Activated T-helper 1 cell treated with anti-CD3 and anti-CD28 coated beads, Interleukin-2, amount 50 U/mL, for 16 hours (primary cell): ENCODE data around the gene CRKL.
"Not testable (repeated sequence)": the region's sequence is repeated elsewhere in the genome, so short reads cannot be mapped to it uniquely, and the experiment has no call there.

Experiments used
- DNase-seq, 2 donors: peaks; one replicate each; pipeline ENCODE4 v3.0.0-alpha.2; 2020; ENCODE audit warnings: low read depth in 1 of 2, low spot score in 1 of 2

The CRKL gene

DNA sequence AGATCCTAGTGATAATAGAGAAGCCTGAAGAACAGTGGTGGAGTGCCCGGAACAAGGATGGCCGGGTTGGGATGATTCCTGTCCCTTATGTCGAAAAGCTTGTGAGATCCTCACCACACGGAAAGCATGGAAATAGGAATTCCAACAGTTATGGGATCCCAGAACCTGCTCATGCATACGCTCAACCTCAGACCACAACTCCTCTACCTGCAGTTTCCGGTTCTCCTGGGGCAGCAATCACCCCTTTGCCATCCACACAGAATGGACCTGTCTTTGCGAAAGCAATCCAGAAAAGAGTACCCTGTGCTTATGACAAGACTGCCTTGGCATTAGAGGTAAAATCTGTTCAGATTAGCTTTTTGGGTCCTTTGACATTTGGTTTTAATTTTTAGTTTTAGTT is 16.7 kb downstream of the CRKL start:
- no peak for DNase-seq

DNA sequence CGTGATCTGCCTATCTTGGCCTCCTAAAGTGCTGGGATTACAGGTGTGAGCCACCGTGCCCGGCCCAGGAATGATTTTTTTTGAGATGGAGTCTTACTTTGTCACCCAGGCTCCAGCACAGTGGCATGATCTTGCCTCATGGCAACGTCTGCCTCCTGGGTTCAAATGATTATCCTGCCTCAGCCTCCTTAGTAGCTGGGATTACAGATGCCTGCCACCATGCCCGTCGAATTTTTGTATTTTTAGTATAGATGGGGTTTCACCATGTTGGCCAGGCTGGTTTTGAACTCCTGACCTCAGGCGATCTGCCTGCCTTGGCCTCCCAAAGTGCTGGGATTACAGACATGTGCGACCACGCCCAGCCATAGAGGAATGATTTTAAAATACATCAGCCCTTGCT is 17.8 kb downstream of the CRKL start:
- not testable (repeated sequence) for DNase-seq

DNA sequence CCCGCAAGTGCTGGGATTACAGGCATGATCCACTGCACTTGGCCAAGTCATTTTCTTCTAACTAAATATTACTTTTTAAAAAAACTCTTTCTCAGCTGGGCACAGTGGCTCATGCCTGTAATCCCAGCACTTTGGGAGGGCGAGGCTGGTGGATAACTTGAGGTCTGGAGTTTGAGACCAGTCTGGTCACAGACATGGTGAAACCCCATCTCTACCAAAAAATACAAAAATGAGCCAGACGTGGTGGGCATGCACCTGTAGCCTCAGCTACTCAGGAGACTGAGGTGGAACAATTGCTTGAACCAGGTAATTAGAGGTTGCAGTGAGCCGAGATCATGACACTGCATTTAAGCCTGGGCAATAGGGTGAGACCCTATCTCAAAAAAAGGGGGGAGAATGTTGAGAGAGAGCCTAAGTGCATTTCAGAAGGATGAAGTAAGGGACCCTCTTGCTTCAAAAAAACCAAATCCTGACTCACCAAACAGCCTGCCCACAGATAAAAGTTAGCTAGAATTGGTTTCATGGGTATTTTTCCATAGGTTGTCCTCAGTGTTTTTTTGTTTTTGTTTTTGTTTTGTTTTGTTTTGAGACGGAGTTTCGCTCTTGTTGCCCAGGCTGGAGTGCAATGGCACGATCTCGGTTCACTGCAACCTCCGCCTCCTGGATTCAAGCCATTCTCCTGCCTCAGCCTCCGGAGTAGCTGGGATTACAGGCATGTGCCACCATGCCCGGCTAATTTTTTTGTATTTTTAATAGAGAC is 18.8 kb downstream of the CRKL start:
- not testable (repeated sequence) for DNase-seq

DNA sequence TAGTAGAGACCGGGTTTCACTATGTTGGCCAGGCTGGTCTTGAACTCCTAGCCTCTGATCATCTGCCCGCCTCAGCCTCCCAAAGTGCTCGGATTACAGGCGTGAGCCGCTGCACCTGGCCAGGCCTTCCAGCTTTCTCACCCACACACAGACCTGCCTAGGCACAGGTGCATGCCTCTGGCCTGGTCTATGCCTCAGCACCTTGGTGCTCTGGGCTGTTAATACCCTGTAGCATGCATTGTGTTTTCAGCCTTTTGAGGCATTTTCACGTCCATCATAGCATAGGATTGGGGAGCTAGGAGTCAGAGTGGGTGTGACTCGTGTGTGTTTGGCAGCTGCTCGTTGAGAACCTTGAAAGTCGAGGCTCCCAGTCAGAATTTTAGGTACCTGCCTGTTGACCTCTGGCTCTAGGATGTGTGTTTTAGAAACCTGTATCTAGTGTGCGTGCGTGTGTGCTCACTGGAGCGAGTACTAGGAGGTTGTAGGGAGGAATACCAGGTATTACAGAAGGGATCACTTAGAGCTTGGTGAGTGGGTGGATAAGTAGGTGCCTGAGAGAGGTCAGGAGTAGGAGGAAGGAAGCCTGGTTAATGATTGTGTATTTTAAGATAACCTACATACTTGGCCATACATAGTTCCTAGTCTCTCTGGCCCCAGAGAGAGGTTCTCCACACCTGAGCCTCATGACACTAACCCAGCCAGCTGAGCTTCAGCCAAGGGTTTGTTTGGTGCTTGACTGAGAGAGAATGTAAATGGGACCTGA is 20.0 kb downstream of the CRKL start:
- DNase-seq: no peak

DNA sequence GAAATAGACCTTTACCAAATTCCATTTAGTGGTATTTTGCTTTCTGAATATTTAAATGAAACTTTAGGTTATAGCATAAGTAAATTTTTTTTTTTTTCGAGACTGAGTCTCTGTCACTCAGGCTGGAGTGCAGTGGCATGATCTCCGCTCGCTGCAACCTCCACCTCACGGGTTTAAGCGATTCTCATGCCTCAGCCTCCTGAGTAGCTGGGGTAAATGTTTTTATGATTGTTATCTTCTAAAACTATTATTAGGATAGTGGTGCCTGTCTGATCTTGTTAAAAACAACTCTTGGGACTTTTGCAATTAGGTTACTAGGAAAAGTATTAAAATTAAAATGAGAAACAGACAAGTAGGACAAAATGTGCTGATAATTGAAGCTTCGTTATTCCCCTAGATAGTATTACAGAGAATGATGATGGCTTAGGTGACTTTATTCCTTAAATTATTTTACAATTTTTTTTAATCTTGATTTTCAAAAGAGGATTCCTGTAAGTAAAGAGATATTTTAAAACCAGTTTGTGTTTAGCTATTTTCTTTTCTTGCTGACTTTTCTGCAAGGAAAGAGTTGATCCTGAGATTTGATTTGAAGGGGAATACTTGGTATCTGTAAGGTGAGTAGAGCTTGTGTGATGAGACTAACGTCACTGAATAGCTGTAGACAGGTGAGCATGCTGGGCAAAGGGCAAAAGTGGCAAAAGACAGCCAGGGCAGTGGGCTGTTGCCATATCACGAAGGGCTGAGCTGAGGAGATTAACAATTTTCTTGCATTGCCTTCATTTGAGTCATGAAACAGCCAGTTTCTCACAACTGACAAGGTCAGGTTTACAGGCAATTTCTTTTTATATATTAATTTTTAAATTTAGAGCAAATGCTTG is 20.8 kb downstream of the CRKL start:
- DNase-seq: no peak

DNA sequence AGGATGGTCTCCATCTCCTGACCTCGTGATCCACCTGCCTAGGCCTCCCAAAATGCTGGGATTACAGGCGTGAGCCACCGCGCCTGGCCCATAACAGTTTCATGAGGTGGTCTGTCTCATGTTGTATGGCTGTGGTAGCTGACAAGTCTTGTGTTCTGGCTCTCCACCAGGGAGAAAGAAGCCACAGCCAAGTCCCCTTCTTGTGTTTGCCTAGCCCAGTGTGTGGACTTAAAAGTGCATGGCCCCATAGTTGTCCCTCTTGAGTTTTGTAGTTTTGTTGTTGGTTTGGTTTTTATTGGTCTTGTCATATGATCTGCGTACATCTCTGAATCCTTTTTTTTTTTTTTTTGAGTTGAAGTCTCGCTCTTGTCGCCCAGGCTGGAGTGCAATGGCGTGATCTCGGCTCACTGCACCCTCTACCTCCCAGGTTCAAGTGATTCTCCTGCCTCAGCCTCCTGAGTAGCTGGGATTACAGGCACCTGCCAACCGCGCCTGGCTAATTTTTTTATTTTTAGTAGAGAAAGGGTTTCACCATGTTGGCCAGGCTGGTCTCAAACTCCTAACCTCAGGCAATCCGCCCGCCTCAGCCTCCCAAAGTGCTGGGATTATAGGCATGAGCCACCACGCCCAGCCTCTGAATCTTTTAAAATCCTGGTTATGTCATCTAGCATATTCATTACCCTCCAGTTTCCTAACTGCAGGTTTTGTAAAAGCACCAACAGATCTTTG is 22.4 kb downstream of the CRKL start:
- DNase-seq: not testable (repeated sequence)

DNA sequence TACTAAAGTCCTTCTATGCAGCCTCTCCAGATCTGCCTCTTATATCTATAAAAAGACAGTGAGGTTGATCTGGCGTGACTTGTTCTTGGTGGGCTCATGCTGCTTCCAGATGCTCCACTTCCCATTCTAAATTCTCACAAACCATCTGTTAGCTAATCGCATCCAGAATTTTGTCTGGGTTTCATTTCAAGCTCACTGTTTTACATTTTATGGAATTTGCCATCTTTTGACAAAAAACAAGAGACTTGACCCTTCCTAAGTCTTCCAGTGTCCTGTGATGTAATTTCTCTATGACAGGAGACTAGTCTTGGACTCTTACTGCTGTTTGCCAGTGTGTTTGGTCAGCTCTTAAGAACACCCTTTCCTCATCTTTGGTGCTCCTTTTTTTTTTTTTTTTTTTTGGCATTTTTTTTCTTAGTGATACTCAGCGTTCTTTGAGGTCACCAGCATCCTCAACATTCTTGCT is 23.0 kb downstream of the CRKL start:
- no peak for DNase-seq

DNA sequence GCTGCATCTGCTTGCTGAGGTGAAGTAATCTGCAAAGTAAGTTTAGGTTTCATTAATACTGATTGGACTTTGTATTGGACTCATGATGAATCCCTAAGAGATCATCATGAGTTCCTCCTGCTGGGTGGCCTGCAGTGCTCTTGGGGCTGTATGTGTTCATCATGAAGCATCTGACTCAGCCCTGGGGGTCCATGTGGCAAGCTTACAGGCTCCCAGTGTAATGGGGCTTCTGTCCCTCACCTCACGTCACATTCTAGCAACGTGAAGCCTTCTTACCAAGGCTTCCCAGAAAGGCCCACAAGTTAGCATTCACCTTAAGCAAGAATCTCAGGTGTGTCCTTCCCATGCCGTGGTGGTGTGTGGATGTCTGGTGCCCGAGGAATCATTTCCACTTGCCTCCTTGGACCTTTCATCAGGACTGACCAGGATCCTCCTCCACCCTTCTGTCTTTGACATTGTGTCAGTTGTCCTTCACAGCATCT is 23.7 kb downstream of the CRKL start:
- DNase-seq: no peak

DNA sequence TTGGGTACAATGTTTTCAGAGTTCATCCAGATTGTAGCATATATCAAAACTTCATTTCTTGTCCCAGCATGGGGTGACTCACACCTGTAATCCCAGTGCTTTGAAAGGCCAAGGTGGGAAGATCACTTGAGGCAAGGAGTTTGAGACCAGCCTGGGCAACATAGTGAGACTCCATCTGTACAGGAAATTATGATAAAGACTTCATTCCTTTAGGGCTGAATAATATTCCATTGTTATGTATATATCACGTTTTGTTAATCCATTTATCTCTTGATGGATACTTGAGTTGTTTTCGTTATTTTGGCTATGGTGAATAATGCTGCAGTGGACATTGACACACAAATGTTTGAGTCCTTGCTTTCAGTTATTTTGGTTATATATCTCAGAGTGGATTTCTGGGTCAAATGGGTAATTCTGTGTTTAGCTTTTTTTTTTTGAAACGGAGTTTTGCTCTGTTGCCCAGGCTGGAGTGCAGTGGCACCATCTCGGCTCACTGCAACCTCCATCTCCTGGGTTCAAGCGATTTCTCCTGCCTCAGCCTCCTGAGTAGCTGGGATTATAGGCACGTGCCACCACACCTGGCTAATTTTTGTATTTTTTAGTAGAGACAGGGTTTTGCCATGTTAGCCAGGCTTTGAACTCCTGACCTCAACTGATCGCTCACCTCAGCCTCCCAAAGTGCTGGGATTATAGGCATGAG is 25.1 kb downstream of the CRKL start:
- not testable (repeated sequence) for DNase-seq

DNA sequence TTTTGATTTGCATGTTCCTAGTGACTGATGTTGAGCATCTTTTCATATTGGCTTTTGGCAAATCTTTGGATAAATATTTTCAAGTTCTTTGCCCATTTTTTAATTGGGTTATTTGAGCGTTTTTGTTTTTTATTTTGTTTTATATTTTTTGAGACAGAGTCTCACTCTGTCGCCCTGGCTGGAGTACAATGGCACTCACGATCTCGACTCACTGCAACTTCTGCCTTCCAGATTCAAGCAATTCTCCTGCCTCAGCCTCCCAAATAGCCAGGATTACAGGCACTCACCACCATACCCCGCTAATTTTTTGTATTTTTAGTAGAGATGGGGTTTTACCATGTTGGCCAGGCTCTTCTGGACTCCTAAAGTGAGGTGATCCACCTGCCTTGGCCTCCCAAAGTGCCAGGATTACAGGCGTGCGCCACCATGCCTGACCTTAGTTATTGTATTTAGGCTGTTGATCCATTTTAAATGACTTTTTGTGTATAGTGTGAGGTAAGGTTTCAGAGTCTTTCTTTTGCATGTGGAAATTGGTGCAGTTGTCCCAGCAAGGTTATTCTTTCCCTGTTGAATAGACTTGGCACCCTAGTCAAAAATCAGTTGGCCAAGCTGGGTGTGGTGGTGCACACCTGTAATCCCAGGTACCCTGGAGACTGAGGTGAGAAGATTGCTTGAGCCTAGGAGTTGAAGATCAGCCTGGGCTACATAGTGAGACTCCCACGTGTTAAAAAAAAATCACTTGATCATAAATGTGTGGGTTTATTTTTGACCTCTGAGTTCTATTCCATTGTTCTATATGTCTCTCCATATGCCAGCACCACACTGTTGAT is 26.1 kb downstream of the CRKL start:
- no peak for DNase-seq

DNA sequence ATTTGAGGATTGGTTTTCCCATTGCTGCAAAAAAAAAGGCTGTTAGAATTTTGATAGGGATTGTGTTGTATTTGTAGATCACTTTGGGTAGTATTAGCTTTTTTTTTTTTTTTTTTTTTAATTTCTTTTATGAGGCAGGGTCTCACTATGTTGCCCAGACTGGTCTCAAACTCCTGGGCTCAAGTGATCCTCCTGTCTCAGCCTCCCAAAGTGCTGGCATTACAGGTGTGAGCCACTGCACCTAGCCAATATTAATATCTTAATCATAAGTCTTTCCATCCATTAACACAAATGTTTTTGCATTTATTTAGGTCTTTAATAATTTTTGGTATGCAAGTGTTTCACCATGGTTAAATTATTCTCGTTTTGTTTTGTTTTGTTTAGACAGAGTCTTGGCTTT is 26.8 kb downstream of the CRKL start:
- DNase-seq: no peak

DNA sequence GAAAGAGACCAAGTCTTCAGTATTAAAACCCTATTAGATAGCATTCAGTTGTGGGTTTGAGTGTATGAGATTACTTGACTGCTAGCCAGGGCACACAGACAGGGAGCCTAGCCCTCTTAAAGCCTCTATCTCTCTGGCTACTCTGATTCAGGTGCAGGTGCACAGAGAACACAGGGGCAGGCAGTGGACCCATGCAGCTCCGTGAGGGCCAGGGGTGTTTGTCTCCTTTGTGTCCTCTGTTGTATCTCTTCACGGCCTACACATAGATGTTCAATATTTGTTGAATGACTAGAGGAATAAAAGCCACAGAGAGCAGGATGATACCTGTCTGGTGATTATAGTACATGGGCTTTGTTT is 28.3 kb downstream of the CRKL start:
- DNase-seq: no peak

DNA sequence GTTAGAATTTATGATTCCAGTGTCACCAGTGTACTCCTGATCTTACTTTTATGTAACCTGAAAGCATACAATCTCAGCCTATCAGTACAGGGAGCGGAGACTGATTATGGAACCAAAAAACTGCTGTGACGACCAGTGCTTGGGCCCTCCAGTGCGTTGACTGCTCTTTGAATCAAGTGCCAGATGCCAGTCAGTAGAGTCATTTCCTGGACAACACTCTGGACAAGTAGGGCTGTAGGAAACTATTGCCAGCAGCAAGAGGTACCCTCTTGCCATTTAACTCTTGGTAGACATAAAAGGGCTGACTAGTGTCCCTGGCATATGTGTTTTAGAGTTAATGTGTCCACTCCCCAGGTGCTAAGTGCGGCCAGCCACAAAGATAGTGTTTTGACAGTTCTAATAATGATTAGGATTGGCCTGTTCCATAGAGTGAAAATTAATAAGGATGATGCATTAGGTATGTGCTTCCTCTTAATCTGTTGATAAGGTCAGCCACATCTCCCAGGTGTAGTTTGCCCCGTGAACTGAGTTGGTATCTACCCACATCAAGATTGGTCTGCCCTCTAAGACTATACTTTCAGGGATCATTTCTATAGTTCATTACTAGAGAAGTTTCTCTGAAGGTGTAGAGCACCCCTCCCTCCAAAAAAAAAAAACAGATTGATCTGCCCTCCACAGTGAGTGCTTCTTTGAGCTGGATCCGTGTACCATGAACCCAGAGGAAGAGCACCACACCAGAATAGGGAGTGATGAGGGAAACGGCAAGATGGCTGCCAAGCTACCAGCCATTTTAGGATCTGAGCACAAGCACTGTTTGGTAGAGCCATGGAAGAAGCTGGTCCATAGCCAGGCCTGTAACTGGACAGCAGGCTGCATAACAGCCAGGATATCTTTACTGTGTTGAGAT is 29.1 kb downstream of the CRKL start:
- DNase-seq: no peak

DNA sequence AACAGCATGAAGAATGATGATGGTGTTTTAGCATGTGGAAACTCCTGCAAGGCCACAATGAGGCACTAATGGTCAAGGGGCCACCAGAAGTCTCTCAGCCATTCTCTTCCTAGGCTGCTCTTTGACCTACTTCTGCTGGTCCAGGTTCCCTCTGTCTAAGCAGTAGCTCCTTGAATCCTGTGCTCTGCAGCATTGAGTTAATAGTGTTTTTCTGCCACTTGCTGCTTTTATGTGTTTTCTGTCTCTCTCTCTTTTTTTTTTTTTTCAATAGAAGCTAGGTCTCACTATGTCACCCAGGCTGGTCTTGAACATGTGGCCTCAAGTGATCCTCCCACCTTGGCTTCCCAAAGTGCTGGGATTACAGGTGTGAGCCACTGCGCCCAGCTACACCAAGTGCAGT is 29.8 kb downstream of the CRKL start:
- DNase-seq: no peak

DNA sequence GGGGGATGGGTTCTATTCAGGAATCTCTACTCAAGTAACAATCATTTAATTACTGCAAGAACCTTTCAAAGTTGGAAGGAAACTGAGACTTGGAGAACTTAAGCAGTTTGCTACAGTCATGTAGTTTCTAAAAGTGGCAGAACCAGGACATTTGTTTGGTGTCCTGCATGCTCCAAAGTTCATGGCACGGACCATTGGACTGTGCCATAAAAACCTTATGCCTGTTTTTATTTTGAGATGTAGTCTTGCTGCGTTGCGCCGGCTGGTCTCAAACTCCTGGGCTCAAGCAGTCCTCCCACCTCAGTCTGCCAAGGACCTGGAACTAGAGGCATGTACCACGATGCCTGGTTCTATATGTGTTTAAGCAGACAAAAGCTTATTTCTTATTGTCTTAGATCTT is 31.2 kb downstream of the CRKL start:
- no peak for DNase-seq

DNA sequence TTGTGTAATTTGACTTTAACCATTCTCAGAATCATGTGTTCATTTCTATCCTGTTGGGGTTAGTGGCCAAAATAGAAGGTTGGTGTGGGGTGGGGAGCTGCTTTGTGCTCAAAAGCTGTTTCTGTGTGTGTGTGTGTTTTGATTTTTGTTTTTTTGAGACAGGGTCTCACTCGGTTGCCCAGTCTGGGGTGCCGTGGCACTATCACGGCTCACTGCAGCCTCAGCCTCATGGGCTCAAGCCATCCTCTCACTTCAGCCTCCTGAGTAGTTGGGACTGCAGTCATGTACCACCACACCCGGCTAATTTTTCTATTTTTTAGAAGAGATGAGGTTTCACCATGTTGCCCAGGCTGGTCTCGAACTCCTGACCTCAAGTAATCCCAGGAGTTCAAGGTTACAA is 31.8 kb downstream of the CRKL start:
- DNase-seq: no peak

DNA sequence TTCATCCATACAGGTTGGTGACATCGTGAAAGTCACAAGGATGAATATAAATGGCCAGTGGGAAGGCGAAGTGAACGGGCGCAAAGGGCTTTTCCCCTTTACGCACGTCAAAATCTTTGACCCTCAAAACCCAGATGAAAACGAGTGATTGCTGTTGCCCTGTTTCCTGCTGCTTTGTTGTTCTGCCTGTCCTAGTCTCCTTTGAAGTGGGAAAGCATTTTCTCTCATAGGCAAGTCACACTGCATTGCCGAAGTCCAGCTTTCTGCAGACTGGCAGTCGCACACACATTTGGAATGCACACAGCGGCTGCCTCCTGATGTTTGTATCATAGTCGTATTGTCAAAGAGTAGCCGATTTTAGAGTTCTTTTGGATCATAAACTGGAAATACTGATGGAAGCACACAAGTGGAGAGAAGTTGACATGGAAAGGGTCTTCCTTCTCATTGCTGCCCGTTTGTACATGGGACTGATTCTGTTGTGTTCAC is 32.5 kb downstream of the CRKL start:
- DNase-seq: no peak
